ENCODE measurements around the gene PRKAR1B. TPM values are rescaled to one million over a fixed set of nuclear protein-coding genes. Genes with fewer than 3 reads are reported as not detected.

The PRKAR1B gene
- total RNA-seq, 1 donor from 2014 or later, result 14.2 TPM

- no peak for DNase-seq
- Histone ChIP-seq H3K4me1 (peaks cover 18% of the 10 kb centered on the region), H3K9me3 (replicated peaks) (no peaks in the 10 kb centered on the region), H3K27ac (replicated peaks) (no peak overlapping the region), H3K27me3 (ENCODE audit: low read depth) (no peaks in the 10 kb centered on the region), H3K4me3 (no peak overlapping the region), H3K36me3 (no peaks in the 10 kb centered on the region)
- intact Hi-C loops (cut with micrococcal nuclease), result no loop called here
- TF ChIP-seq CTCF (IDR thresholded peaks at IDR 0.05; ENCODE audit: borderline replicate concordance), result no peak
These were observed 154.4 kb downstream of the PRKAR1B start for GRCh38 chr7:572416-573268.

- TF ChIP-seq CTCF (IDR thresholded peaks at IDR 0.05; ENCODE audit: borderline replicate concordance), result no peak
- no peak overlapping the region for H3K27ac ChIP-seq (replicated peaks)
- no peak for DNase-seq
- no peaks in the 10 kb centered on the region for H3K27me3 ChIP-seq (ENCODE audit: low read depth)
- H3K4me1 ChIP-seq, result peaks cover 18% of the 10 kb centered on the region
- H3K4me3 ChIP-seq, result no peak overlapping the region
- no peaks in the 10 kb centered on the region for H3K9me3 ChIP-seq (replicated peaks)
- no peaks in the 10 kb centered on the region for H3K36me3 ChIP-seq
- intact Hi-C loops (cut with micrococcal nuclease), result no loop called here
These were observed 155.2 kb downstream of the PRKAR1B start for GRCh38 chr7:571718-572415.

GRCh38 chr7:571096-571717 is 155.9 kb downstream of the PRKAR1B start:
- Histone ChIP-seq H3K9me3 (replicated peaks) (no peaks in the 10 kb centered on the region), H3K4me1 (peaks cover 18% of the 10 kb centered on the region), H3K27me3 (ENCODE audit: low read depth) (no peaks in the 10 kb centered on the region), H3K27ac (replicated peaks) (no peak overlapping the region), H3K36me3 (no peaks in the 10 kb centered on the region), H3K4me3 (no peak overlapping the region)
- TF ChIP-seq CTCF (IDR thresholded peaks at IDR 0.05; ENCODE audit: borderline replicate concordance), result no peak
- intact Hi-C loops (cut with micrococcal nuclease), result no loop called here
- no peak for DNase-seq

GRCh38 chr7:570801-571070 is 156.3 kb downstream of the PRKAR1B start:
- no peak for TF ChIP-seq CTCF (IDR thresholded peaks at IDR 0.05; ENCODE audit: borderline replicate concordance)
- H3K4me1 ChIP-seq, result peaks cover 19% of the 10 kb centered on the region
- no peak for DNase-seq
- H3K27me3 ChIP-seq (ENCODE audit: low read depth), result no peaks in the 10 kb centered on the region
- H3K9me3 ChIP-seq (replicated peaks), result no peaks in the 10 kb centered on the region
- H3K36me3 ChIP-seq, result no peaks in the 10 kb centered on the region
- no peak overlapping the region for H3K4me3 ChIP-seq
- no peak overlapping the region for H3K27ac ChIP-seq (replicated peaks)
- intact Hi-C loops (cut with micrococcal nuclease), result no loop called here

GRCh38 chr7:569996-570800 is 156.9 kb downstream of the PRKAR1B start:
- Histone ChIP-seq H3K27ac (replicated peaks) (no peak overlapping the region), H3K4me1 (peaks cover 24% of the 10 kb centered on the region), H3K9me3 (replicated peaks) (no peaks in the 10 kb centered on the region), H3K27me3 (ENCODE audit: low read depth) (no peaks in the 10 kb centered on the region), H3K4me3 (no peak overlapping the region), H3K36me3 (no peaks in the 10 kb centered on the region)
- no peak for DNase-seq
- intact Hi-C loops (cut with micrococcal nuclease), result no loop called here
- TF ChIP-seq CTCF (IDR thresholded peaks at IDR 0.05; ENCODE audit: borderline replicate concordance), result no peak

Measured in left ventricle myocardium inferior (tissue), 1 donor.